ENCODE results near the gene TRDN. TPM values are rescaled to one million over a fixed set of nuclear protein-coding genes. Genes with fewer than 3 reads are reported as not detected.

Gene TRDN
- total RNA-seq (ENCODE audit: low replicate concordance), result 0.08 TPM in 1 of 2 replicates, not detected in the other

GRCh38 chr6:123636782-123637181 lies at the start of gene TRDN:
TRDN (minus strand) TSS chr6:123636950; CDS start chr6:123636775, 175 bp downstream.

Other genes starting within 250 kb of the TRDN start
- 0.35 TPM in 1 of 2 replicates, not detected in the other for gene NKAIN2, start 166.9 kb upstream of the TRDN start, total RNA-seq (ENCODE audit: low replicate concordance)